Nephron progenitor cell (in vitro differentiated cells): ENCODE results near the gene CLPSL1.
A peak's percentile ranks its signal among the peaks of the same experiment; 100 is the strongest.

Experiments used
- DNase-seq: peaks from one replicate; pipeline ENCODE4 v3.0.0; 2021
- H3K27ac Mint-ChIP-seq: 2 replicates; pipeline ENCODE4 v1.8.0; 2021; ENCODE audit warnings: mild to moderate bottlenecking, moderate library complexity, mixed read lengths
- H3K27me3 Mint-ChIP-seq: 2 replicates; pipeline ENCODE4 v1.8.0; 2021; ENCODE audit warnings: mild to moderate bottlenecking, low read depth, mixed read lengths; ENCODE audit not compliant: poor library complexity
- H3K36me3 Mint-ChIP-seq: 2 replicates; pipeline ENCODE4 v1.8.0; 2021; ENCODE audit warnings: low read depth, mixed read lengths
- H3K4me1 Mint-ChIP-seq: 2 replicates; pipeline ENCODE4 v1.8.0; 2021; ENCODE audit warnings: mixed read lengths
- H3K4me3 Mint-ChIP-seq: 2 replicates; pipeline ENCODE4 v1.8.0; 2021; ENCODE audit warnings: mild to moderate bottlenecking, moderate library complexity, mixed read lengths
- H3K9me3 Mint-ChIP-seq: 2 replicates; pipeline ENCODE4 v1.8.0; 2021; ENCODE audit warnings: mild to moderate bottlenecking, moderate library complexity, mixed read lengths
- CTCF ChIP-seq: fragments of 200-600 bp; sonication (generic); IDR thresholded peaks from 2 replicates; pipeline ENCODE4 v1.5.0; 2021; ENCODE audit warnings: antibody characterized with exemption

CLPSL1 gene

DNA sequence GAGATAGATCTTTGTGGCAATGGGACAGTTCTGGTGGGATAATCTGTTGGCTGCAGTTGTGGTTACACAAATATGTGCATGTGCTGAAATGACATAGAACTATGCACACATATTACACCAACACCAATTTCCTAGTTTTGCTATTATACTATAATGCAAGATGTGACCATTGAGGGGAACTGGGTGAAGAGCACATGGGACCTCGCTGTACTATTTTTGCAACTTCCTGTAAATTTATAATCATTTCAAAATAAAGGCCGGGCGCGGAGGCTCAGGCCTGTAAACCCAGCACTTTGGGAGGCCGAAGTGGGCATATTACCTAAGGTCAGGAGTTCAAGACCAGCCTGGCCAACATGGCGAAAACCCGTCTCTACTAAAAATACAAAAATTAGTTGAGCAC, 35.3 kb upstream of the CLPSL1 start:
- Mint-ChIP-seq H3K36me3 (peaks cover 5% of the 10 kb centered on the region), H3K27ac (peak overlapping the region; percentile 5), H3K27me3 (peaks cover 13% of the 10 kb centered on the region), H3K4me1 (peaks cover 14% of the 10 kb centered on the region), H3K4me3 (no peak overlapping the region), H3K9me3 (peaks cover 14% of the 10 kb centered on the region)
- no peak for DNase-seq
- TF ChIP-seq CTCF = no peak

DNA sequence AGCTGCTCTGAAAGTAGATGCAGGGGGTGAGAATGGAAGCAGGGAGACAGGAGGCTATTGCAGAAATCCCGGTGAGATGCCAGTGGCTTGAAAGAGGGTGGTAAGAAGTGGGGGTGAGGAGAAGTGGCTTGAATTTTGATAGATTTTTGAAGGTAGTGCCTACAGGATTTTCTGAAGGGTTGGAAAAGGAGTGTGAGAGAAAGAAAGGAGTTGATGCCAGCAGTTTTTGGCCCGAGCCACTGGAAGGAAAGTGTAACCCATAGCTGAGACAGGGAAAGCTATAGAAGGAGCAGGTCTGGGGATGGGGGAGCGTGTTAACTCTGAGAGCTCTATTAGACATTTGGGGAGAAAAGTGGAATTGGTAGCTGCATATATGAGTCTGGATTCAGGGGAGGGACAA, 34.3 kb upstream of the CLPSL1 start:
- TF ChIP-seq CTCF = no peak
- H3K4me1 Mint-ChIP-seq = peaks cover 6% of the 10 kb centered on the region

DNA sequence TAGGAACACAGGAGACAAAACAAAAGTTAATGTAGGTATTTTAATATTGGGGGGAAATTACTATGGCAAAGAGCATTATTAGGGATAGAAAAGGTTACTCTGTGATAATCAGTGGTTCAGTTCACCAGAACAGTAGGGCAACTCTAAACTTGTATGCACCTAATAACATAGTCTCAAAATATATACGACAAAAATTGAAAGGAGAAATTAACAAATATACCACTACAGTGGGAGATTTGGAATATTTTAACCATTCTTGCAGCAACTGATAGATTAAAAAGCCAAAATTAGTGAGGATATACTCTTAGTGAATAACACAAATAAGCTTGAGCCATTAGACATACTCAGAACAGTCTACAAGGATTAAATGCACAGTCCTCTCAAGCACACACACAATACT, 32.9 kb upstream of the CLPSL1 start:
- H3K27ac Mint-ChIP-seq = no peak overlapping the region
- H3K36me3 Mint-ChIP-seq = peaks cover 5% of the 10 kb centered on the region
- peaks cover 14% of the 10 kb centered on the region for H3K9me3 Mint-ChIP-seq
- DNase-seq = no peak
- TF ChIP-seq CTCF = no peak
- peaks cover 1% of the 10 kb centered on the region for H3K4me1 Mint-ChIP-seq
- H3K27me3 Mint-ChIP-seq = peaks cover 17% of the 10 kb centered on the region
- H3K4me3 Mint-ChIP-seq = no peak overlapping the region

More for the DNA sequence above, 34.3 kb upstream of the CLPSL1 start:
- peaks cover 5% of the 10 kb centered on the region for H3K36me3 Mint-ChIP-seq
- no peak overlapping the region for H3K4me3 Mint-ChIP-seq
- DNase-seq = no peak
- H3K27me3 Mint-ChIP-seq = peaks cover 13% of the 10 kb centered on the region
- peaks cover 14% of the 10 kb centered on the region for H3K9me3 Mint-ChIP-seq
- H3K27ac Mint-ChIP-seq = no peak overlapping the region

GRCh38 chr6:35750557-35750956, 30.3 kb upstream of the CLPSL1 start:
- no peaks in the 10 kb centered on the region for H3K4me1 Mint-ChIP-seq
- TF ChIP-seq CTCF = no peak
- H3K27me3 Mint-ChIP-seq = peaks cover 24% of the 10 kb centered on the region
- H3K4me3 Mint-ChIP-seq = no peak overlapping the region
- peaks cover 14% of the 10 kb centered on the region for H3K9me3 Mint-ChIP-seq
- no peak for DNase-seq
- peaks cover 5% of the 10 kb centered on the region for H3K36me3 Mint-ChIP-seq
- H3K27ac Mint-ChIP-seq = no peak overlapping the region

DNA sequence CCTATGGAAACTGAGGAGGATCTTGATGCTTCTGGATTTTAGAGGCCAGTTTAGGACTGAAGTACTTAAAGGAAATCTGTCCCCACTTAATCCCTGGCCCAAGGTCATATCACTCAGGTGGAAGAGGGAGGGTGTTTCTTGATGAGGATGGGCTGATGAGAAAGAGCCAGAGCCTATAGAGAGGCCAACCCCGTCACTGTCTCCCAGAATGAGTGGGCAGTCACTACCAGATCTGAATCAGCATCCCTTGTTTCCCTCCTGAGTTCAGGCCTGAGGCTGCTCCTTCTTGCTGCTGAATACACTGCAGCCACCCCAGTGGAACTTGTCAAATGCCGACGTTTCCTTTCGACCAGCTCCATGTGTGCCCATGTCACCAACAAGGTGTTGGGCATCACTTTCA, 29.2 kb upstream of the CLPSL1 start:
- DNase-seq = no peak
- H3K27ac Mint-ChIP-seq = peak overlapping the region; percentile 54
- H3K36me3 Mint-ChIP-seq = peaks cover 5% of the 10 kb centered on the region
- peaks cover 21% of the 10 kb centered on the region for H3K27me3 Mint-ChIP-seq
- no peak for TF ChIP-seq CTCF
- H3K4me1 Mint-ChIP-seq = no peaks in the 10 kb centered on the region
- no peak overlapping the region for H3K4me3 Mint-ChIP-seq
- peaks cover 14% of the 10 kb centered on the region for H3K9me3 Mint-ChIP-seq

- TF ChIP-seq CTCF = no peak
- Mint-ChIP-seq H3K4me3 (no peak overlapping the region), H3K4me1 (peaks cover under 1% of the 10 kb centered on the region), H3K9me3 (peaks cover 14% of the 10 kb centered on the region), H3K27ac (no peak overlapping the region), H3K36me3 (peaks cover 5% of the 10 kb centered on the region), H3K27me3 (peaks cover 19% of the 10 kb centered on the region)
- DNase-seq = no peak
Observed at GRCh38 chr6:35752330-35752729, 28.5 kb upstream of the CLPSL1 start.
